AG10803 (cell line): ENCODE results near the gene NRARP.

Experiments used
- DNase-seq: peaks from one replicate; pipeline ENCODE4 v3.0.0; 2010; ENCODE audit warnings: low read depth
- H3K4me3 ChIP-seq: 2 replicates; pipeline ENCODE4 v1.5.1; 2011; ENCODE audit warnings: mild to moderate bottlenecking, low read length, control low read depth
- TF ChIP-seq, protein P1 (sequence below): conservative IDR thresholded peaks from 2 replicates; pipeline ENCODE4 v1.5.1; 2011; ENCODE audit warnings: mild to moderate bottlenecking, low read length, control low read depth, inconsistent platforms

The NRARP gene

DNA sequence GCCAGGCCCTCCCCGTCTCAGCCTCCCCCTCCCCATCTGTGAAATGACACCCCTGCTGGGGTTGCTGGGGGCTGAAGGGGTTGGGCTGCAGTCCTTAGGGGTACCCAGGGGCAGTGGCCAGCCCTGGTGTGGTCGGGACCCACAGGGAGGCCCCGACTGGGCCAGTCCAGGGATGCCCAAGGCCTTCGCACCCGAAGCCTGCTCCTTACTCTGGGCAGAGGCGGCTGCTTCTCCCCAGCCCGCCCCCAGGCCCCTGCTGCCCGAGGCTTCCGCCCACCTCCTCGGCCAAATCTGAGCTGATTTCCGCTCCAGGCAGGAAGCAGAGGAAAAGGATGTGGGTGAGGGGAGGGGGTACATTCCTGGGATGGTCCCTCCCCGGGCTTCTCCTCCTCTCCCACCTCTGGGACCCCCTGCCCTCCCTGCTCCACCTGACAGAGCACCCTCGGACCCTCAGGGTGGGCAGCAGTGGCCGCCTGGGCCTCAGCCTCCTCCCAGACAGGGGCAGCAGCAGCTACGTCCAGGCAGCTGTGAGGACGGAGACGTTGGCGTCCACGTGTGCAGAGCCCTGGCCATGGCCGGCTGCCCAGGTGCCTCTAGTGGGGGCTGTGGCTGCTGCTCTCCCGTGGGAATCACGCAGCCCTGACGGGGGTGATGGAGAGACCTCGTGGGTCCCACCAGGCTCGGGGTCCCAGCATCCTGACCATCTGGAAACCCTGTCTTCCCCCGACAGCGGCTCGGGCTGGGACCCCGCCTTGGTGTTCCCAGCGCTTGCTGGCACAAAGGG is 4.2 kb upstream of the NRARP start:
- no peak overlapping the region for H3K4me3 ChIP-seq
- DNase-seq, result no peak
- TF ChIP-seq, protein P1, sequence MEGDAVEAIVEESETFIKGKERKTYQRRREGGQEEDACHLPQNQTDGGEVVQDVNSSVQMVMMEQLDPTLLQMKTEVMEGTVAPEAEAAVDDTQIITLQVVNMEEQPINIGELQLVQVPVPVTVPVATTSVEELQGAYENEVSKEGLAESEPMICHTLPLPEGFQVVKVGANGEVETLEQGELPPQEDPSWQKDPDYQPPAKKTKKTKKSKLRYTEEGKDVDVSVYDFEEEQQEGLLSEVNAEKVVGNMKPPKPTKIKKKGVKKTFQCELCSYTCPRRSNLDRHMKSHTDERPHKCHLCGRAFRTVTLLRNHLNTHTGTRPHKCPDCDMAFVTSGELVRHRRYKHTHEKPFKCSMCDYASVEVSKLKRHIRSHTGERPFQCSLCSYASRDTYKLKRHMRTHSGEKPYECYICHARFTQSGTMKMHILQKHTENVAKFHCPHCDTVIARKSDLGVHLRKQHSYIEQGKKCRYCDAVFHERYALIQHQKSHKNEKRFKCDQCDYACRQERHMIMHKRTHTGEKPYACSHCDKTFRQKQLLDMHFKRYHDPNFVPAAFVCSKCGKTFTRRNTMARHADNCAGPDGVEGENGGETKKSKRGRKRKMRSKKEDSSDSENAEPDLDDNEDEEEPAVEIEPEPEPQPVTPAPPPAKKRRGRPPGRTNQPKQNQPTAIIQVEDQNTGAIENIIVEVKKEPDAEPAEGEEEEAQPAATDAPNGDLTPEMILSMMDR, result no peak

DNA sequence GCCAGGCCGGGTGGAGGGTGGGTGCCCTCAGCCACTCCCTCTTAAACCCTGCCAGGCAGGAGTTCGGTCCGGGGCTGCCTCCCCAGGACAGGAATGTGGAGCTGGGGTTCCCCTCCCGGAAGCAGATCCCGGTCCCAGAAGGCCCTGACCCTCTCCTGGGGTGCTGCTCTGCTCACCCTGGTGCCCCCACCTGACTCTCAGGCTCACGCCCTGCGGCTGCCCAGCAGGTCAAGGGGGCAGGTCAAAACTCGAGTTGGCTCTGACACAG is 3.7 kb upstream of the NRARP start:
- TF ChIP-seq, protein P1, result no peak
- DNase-seq, result no peak
- no peak overlapping the region for H3K4me3 ChIP-seq

DNA sequence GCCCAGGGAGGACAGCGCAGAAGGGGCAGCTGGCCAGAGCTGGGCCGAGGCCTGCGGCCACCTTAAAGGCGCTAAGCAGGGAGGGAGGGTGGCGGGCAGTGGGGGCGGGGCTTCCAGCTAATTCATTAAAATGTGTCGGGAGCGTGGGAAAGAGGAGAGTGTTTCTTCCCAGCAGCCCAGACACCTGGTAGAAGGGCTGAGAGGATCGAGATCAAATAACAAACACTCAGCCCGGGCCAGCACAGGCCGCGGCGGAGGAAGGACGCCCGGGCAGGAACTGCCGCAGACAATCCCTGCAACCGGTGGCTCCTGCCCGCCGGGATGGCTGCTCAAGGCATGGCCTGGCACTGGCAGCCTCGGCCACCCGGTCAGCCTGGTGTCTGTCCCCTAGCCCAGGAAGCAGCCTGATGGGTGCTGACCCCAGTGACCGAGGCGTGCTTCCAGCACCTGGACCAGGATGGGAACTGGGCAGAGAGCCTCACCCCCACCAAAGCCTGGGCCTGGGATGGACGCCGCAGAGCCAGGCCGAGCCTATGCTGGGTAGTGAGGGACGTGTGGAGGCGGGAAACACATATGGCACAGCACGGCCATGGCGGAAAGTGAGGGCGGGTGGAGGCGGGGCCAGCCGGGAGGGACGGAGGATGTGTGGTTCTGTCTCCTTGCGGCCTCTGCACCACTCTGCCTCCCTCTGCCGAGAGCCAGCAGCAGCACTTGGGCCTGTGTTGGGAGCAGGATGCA is 3.2 kb upstream of the NRARP start:
- no peak for DNase-seq
- no peak overlapping the region for H3K4me3 ChIP-seq
- TF ChIP-seq, protein P1, result no peak

DNA sequence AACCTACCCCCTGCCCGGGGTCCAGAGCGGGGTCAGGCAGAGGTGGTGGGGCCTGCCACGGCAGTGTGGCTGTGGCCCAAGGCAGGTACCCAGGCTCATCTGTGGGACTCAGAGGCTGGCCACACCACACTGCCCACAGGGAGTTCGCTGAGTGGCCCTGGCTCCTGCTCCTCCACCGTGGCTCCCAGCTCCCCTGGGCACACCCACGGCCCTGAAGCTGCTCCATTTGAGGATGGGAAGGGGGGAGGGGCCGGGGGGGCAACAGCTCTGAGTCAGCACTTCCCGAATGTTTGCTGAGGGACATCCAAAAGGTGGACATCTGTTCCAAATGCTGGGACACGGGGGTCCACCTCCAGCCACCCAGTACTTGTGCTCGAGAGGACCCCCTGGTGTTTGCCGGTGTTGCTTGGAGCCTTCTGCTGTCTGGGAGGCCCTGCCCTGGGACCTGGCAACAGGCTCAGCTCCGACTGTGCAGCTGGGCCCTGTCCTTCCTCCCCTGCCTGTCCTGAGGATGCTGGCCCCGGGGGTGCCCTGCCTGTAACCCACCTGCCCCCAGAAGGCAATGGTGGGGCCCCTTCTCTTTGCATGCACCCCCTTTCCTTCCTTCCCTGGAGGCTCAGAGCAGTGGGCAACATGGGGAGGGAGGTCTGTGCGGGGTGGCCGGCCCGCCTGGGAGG is 2.5 kb upstream of the NRARP start:
- DNase-seq, result no peak
- no peak overlapping the region for H3K4me3 ChIP-seq
- TF ChIP-seq, protein P1, result no peak

DNA sequence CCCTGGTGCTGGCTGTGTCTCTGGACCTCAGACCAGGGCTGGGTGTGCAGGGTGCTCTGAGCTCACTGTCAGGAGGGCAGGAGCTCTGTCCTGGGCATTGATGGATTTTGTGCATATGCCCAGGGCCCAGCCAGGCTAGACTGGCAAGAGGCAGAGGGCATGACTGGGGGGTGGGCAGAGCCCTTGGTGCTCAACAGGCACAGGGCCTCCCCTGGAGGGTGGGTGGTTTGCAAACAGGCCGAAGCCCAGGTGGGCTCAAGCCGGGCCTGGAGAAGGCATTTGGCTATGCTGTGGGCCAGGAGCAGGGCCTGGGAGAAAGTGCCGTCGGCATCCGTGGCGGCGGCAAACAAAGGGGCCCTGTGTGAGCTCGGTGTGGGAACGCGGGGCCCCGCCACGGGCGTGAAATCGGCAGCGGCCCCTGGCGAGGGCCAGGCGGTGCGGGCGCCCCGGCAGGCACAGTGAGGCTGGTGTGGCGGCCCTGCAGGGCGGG is 1.9 kb upstream of the NRARP start:
- TF ChIP-seq, protein P1, result no peak
- H3K4me3 ChIP-seq, result no peak overlapping the region
- DNase-seq, result no peak

DNA sequence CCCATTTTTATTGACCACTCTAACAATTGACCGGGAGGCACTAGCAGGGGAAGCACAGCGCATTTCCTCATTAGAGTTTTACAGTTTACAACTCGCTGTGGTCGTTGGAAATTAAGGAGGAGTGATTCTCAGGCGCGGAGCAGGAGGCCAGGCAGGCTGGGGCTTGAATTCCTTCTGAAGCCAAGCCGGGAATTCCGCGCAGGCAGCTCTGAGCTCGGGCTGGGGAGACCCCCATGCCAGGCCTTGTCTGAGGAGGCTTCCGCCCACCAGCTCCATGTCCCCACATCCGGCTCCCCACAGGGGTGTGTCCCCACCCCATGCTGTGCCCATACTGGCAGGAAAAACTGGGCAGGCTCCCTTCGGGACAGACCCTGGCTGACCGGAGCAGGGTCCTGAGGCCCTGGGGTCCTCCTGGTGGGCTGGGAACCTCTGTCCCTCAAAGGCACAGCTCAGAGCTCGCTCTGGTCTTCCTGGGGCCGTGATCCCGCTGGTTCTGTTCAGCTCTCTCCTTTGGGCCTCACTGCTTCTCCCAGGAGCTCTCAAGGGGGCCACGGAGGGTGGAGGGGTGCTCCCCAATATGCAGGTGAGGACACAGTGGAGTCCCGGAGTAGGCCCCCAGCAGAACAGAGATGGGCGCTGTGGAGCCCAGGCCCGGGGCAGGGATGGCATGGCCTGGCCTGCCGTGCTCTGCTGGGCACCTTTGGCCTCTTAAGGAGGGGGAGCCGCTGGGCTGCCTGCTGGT is 1.3 kb upstream of the NRARP start:
- TF ChIP-seq, protein P1, result no peak
- no peak for DNase-seq
- H3K4me3 ChIP-seq, result no peak overlapping the region
